Measurements from ENCODE around the gene ABCC4. TPM values are rescaled to one million over a fixed set of nuclear protein-coding genes. Genes with fewer than 3 reads are reported as not detected.

The ABCC4 gene
- total RNA-seq, 1 donor from 2014 or later: 10.6 TPM

DNA sequence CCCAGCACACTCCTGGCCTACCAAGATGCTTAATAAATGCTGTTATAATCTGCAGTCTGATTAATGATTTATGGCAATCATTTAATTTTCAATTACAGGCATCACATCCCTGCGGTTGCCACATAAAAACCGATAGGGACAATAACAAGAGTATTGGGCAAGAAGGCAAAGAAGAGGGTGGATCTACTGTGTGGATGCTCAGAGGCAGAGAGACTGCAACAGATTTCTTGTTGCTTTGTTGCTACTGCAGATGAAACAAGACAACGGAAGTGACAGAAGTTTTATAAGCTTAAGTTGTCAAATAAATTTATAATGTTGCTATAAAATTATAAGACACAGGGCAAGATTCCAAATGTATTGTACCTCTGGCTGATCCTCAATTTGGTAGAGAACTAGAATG, 154.8 kb downstream of the ABCC4 start:
- Mint-ChIP-seq H3K4me3 (ENCODE audit: unreplicated experiment) (no peak overlapping the region), H3K27ac (ENCODE audit: unreplicated experiment) (no peak overlapping the region), H3K36me3 (ENCODE audit: low read depth) (peaks cover 3% of the 10 kb centered on the region), H3K4me1 (ENCODE audit: low read depth) (peaks cover 6% of the 10 kb centered on the region), H3K27me3 (ENCODE audit: low read depth) (no peaks in the 10 kb centered on the region), H3K9me3 (ENCODE audit: low read depth) (peaks cover 4% of the 10 kb centered on the region)
- TF ChIP-seq, protein P1, sequence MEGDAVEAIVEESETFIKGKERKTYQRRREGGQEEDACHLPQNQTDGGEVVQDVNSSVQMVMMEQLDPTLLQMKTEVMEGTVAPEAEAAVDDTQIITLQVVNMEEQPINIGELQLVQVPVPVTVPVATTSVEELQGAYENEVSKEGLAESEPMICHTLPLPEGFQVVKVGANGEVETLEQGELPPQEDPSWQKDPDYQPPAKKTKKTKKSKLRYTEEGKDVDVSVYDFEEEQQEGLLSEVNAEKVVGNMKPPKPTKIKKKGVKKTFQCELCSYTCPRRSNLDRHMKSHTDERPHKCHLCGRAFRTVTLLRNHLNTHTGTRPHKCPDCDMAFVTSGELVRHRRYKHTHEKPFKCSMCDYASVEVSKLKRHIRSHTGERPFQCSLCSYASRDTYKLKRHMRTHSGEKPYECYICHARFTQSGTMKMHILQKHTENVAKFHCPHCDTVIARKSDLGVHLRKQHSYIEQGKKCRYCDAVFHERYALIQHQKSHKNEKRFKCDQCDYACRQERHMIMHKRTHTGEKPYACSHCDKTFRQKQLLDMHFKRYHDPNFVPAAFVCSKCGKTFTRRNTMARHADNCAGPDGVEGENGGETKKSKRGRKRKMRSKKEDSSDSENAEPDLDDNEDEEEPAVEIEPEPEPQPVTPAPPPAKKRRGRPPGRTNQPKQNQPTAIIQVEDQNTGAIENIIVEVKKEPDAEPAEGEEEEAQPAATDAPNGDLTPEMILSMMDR (IDR thresholded peaks at IDR 0.05): no peak
- no peak for DNase-seq (ENCODE audit: low spot score)

DNA sequence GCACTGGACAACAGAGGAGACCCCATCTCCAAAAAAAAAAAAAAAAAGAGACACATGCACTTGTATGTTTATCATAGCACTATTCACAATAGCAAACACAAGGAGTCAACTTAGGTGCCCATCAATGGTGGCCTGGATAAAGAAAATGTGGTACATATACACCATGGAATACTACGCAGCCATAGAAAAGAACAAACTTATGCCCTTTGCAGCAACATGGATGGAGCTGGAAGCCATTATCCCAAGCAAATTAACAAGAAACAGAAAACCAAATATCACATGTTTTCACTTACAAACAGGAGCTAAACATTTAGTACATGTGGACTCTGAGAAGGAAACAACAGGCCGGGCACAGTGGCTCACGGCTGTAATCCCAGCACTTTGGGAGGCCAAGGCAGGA, 155.7 kb downstream of the ABCC4 start:
- Mint-ChIP-seq H3K9me3 (ENCODE audit: low read depth) (peaks cover 4% of the 10 kb centered on the region), H3K27ac (ENCODE audit: unreplicated experiment) (no peak overlapping the region), H3K36me3 (ENCODE audit: low read depth) (peaks cover 3% of the 10 kb centered on the region), H3K27me3 (ENCODE audit: low read depth) (no peaks in the 10 kb centered on the region), H3K4me3 (ENCODE audit: unreplicated experiment) (no peak overlapping the region), H3K4me1 (ENCODE audit: low read depth) (peaks cover 6% of the 10 kb centered on the region)
- TF ChIP-seq, protein P1 (IDR thresholded peaks at IDR 0.05): no peak
- DNase-seq (ENCODE audit: low spot score): no peak

DNA sequence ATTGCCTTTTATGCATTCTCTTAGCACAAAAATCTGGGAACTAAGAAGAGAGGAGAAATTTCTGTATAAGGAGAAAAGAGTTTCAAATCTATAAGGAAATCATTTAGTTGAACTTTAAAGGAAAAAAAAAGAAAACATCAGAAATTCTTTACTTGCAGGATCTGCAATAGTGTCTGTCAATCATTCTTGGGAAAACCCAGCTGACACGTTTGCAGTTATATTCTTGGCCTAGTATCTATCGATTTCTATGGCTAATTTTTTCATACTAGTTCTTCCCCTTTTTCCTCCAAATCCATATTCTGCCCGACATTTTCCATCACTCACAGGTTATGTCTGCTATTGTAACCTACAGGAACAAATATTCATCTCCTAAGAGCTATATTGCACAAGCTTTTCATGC, 160.7 kb downstream of the ABCC4 start:
- Mint-ChIP-seq H3K27me3 (ENCODE audit: low read depth) (no peaks in the 10 kb centered on the region), H3K9me3 (ENCODE audit: low read depth) (peaks cover 4% of the 10 kb centered on the region), H3K36me3 (ENCODE audit: low read depth) (peaks cover 6% of the 10 kb centered on the region), H3K4me3 (ENCODE audit: unreplicated experiment) (no peak overlapping the region), H3K27ac (ENCODE audit: unreplicated experiment) (no peak overlapping the region), H3K4me1 (ENCODE audit: low read depth) (peaks cover 14% of the 10 kb centered on the region)
- DNase-seq (ENCODE audit: low spot score): no peak
- TF ChIP-seq, protein P1 (IDR thresholded peaks at IDR 0.05): no peak

DNA sequence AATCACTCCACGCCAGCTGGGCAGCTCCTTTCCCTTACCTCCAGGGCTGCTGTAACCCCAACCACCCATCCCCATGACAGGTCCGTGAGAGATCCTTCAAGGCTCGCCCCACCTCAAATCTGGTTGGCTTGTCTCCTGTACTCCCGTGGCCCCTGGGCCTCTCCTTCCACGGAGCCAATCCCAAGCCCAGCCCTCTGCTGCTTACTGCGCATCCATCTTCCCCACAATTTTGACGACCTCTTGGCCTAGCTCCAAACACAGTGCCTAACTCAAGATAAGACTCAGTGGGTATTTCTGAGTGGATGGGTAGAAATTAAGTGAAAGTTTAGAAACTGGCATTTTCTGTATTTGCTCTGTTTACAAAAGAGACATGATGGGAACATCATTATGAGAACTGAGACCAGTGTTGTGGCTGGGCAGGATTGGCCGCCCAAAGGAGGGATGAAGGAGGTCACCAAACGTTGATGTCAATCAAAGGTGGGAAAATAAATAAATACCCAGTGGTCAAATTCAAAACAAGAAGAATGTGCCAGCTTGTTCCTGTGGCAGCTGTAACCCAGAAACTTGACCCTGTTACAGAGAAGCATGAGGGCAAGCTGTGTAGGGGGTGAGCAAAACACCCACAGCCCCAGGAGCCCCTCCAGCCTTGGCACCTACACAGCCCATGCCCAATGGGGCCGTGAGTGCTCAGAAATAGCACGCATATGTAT, 162.2 kb downstream of the ABCC4 start:
- Mint-ChIP-seq H3K4me3 (ENCODE audit: unreplicated experiment) (no peak overlapping the region), H3K27me3 (ENCODE audit: low read depth) (no peaks in the 10 kb centered on the region), H3K4me1 (ENCODE audit: low read depth) (peaks cover 14% of the 10 kb centered on the region), H3K36me3 (ENCODE audit: low read depth) (peaks cover 6% of the 10 kb centered on the region), H3K27ac (ENCODE audit: unreplicated experiment) (no peak overlapping the region), H3K9me3 (ENCODE audit: low read depth) (peaks cover 4% of the 10 kb centered on the region)
- TF ChIP-seq, protein P1 (IDR thresholded peaks at IDR 0.05): no peak
- DNase-seq (ENCODE audit: low spot score): no peak

DNA sequence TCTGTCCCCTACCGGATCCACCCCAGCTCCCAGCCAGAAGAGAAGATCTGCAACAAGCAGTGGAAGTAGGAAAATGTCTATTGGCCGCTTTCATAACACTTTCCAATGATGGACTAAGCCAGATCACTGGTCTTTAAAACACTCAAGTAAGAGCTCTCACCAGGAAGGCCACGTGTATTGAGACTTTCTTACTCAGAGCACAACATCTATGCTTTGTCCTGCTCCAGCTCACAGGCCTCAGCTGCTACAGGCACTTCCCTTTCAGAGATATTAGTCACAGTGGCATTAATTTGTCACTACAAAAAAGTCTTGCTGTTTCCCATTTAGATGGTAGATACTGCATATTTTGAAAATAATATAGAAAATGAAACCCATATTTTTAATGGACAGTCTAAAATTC, 164.2 kb downstream of the ABCC4 start:
- H3K4me3 Mint-ChIP-seq (ENCODE audit: unreplicated experiment): no peak overlapping the region
- peaks cover 8% of the 10 kb centered on the region for H3K4me1 Mint-ChIP-seq (ENCODE audit: low read depth)
- DNase-seq (ENCODE audit: low spot score): no peak
- peaks cover 3% of the 10 kb centered on the region for H3K9me3 Mint-ChIP-seq (ENCODE audit: low read depth)
- peaks cover 9% of the 10 kb centered on the region for H3K36me3 Mint-ChIP-seq (ENCODE audit: low read depth)
- TF ChIP-seq, protein P1 (IDR thresholded peaks at IDR 0.05): no peak
- no peak overlapping the region for H3K27ac Mint-ChIP-seq (ENCODE audit: unreplicated experiment)
- no peaks in the 10 kb centered on the region for H3K27me3 Mint-ChIP-seq (ENCODE audit: low read depth)
